ENCODE data around the gene SPRED3.

DNA sequence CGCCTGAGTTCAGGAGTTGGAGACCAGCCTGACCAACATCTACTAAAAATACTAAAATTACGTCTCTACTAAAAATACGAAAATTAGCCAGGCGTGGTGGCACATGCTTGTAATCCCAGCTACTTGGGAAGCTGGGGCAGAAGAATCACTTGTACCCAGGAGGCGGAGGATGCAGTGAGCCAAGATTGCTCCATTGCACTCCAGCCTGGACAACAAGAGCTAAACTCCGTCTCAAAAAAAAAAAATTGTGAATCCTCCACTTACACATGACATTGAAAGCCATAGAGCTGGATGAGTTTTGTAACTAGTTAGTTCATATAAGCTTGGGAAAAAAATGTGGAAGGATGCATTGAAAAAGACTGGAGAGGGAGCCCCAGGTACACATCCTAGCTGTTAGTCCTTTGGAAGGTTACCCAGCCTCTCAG, 14.6 kb upstream of the SPRED3 start:
- TF ChIP-seq, protein P1, sequence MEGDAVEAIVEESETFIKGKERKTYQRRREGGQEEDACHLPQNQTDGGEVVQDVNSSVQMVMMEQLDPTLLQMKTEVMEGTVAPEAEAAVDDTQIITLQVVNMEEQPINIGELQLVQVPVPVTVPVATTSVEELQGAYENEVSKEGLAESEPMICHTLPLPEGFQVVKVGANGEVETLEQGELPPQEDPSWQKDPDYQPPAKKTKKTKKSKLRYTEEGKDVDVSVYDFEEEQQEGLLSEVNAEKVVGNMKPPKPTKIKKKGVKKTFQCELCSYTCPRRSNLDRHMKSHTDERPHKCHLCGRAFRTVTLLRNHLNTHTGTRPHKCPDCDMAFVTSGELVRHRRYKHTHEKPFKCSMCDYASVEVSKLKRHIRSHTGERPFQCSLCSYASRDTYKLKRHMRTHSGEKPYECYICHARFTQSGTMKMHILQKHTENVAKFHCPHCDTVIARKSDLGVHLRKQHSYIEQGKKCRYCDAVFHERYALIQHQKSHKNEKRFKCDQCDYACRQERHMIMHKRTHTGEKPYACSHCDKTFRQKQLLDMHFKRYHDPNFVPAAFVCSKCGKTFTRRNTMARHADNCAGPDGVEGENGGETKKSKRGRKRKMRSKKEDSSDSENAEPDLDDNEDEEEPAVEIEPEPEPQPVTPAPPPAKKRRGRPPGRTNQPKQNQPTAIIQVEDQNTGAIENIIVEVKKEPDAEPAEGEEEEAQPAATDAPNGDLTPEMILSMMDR (IDR thresholded peaks at IDR 0.05 in 4 of 5, conservative IDR thresholded peaks at IDR 0.05 in 1 of 5), result no peak
- no peak for TF ChIP-seq POLR2A (IDR thresholded peaks at IDR 0.05)

Data from gastrocnemius medialis (tissue), 4 donors.